Upper lobe of left lung (tissue), 4 donors: ENCODE measurements around the gene EEF1AKMT1.

ENCODE experiments used
- EP300 ChIP-seq, 4 donors: sonication (generic); formaldehyde crosslinking; IDR thresholded peaks; one replicate each; pipeline ENCODE4 v1.5.1; 2017; ENCODE audit warnings: antibody characterized with exemption in 4 of 4, control low read depth in 2 of 4
- POLR2A ChIP-seq, 4 donors: fragments of 450-650 bp; IDR thresholded peaks; one replicate each; pipeline ENCODE4 v1.5.1; 2016 to 2017; ENCODE audit warnings: antibody characterized with exemption in 4 of 4, mild to moderate bottlenecking in 2 of 4
- POLR2AphosphoS5 ChIP-seq, 2 donors: sonication (generic); formaldehyde crosslinking; IDR thresholded peaks; one replicate each; pipeline ENCODE4 v1.5.1; 2017; ENCODE audit warnings: antibody characterized with exemption in 2 of 2
- TF ChIP-seq, protein P1 (sequence below), 6 experiments: fragments of 450-650 bp in 4 of 6; fragments of 200-600 bp in 2 of 6; sonication (generic) in 2 of 6; IDR thresholded peaks; one replicate each; pipeline ENCODE4 v1.5.1; 2016 to 2019; ENCODE audit warnings: antibody characterized with exemption in 6 of 6

DNA sequence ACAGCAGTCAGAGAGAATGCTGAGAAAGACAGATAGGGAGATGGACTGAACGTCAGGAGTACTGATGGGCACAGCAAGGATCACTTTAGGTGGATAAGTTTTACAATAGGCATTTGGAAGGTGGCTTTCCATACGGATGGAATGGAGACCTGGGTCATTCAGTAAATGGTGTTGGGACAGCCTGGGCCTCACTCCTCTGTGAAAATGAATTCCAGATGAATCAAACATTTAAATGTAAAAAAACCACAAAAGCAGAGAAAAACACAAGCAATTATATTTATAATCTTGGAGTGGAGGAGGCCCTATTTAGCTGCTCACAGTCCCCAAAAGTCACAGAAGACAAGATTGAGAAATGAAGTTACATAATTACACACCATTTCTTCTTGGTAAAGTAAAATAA is 65.5 kb downstream of the EEF1AKMT1 start:
- TF ChIP-seq, protein P1, sequence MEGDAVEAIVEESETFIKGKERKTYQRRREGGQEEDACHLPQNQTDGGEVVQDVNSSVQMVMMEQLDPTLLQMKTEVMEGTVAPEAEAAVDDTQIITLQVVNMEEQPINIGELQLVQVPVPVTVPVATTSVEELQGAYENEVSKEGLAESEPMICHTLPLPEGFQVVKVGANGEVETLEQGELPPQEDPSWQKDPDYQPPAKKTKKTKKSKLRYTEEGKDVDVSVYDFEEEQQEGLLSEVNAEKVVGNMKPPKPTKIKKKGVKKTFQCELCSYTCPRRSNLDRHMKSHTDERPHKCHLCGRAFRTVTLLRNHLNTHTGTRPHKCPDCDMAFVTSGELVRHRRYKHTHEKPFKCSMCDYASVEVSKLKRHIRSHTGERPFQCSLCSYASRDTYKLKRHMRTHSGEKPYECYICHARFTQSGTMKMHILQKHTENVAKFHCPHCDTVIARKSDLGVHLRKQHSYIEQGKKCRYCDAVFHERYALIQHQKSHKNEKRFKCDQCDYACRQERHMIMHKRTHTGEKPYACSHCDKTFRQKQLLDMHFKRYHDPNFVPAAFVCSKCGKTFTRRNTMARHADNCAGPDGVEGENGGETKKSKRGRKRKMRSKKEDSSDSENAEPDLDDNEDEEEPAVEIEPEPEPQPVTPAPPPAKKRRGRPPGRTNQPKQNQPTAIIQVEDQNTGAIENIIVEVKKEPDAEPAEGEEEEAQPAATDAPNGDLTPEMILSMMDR (IDR thresholded peaks at IDR 0.05): no peak
- TF ChIP-seq POLR2A (IDR thresholded peaks at IDR 0.05): no peak
- TF ChIP-seq EP300 (IDR thresholded peaks at IDR 0.05): no peak
- no peak for TF ChIP-seq POLR2AphosphoS5 (IDR thresholded peaks at IDR 0.05)
